ENCODE measurements around the gene ARPP21.
"Not testable (repeated sequence)": the region's sequence is repeated elsewhere in the genome, so short reads cannot be mapped to it uniquely, and the experiment has no call there.

Gene ARPP21

GRCh38 chr3:35785234-35785888, 146.0 kb downstream of the ARPP21 start:
- no peak for DNase-seq

- no peak for DNase-seq
Observed at GRCh38 chr3:35787936-35788335, 148.6 kb downstream of the ARPP21 start.

GRCh38 chr3:35789042-35789831, 149.9 kb downstream of the ARPP21 start:
- no peak for DNase-seq

- DNase-seq, result no peak
Observed at GRCh38 chr3:35790764-35791163, 151.4 kb downstream of the ARPP21 start.

- no peak for DNase-seq
Observed at GRCh38 chr3:35793667-35794066, 154.3 kb downstream of the ARPP21 start.

- no peak for DNase-seq
Observed at GRCh38 chr3:35800960-35801459, 161.7 kb downstream of the ARPP21 start.

GRCh38 chr3:35814531-35814930, 175.2 kb downstream of the ARPP21 start:
- no peak for DNase-seq

- not testable (repeated sequence) for DNase-seq
Observed at GRCh38 chr3:35815796-35816195, 176.5 kb downstream of the ARPP21 start.

- DNase-seq, result no peak
Observed at GRCh38 chr3:35817216-35817615, 177.9 kb downstream of the ARPP21 start.

- DNase-seq, result no peak
Observed at GRCh38 chr3:35832140-35832571, 192.8 kb downstream of the ARPP21 start.
